Calu3 (cell line): ENCODE measurements around the gene MCTP1. TPM values are rescaled to one million over a fixed set of nuclear protein-coding genes. Genes with fewer than 3 reads are reported as not detected.

ENCODE experiments used
- BruUV-seq: library from RNA; stranded (reverse); fragments of 400-500 nt; replicated peaks from 2 replicates; lab custom pipeline; 2021; lab: Mats Ljungman, UMichigan
- CTCF ChIA-PET: fragments of 300-600 bp; sonication (Branson Sonifier 250); formaldehyde crosslinking; loops from one replicate; lab custom pipeline; 2022; ENCODE audit warnings: antibody characterized with exemption; lab: Charles Lee
- DNase-seq: peaks from one replicate; pipeline ENCODE4 v3.0.0; 2022
- H3K27ac Mint-ChIP-seq: one replicate; pipeline ENCODE4 v1.8.0; 2022; ENCODE audit warnings: mixed read lengths; ENCODE audit not compliant: unreplicated experiment
- H3K27me3 Mint-ChIP-seq: one replicate; pipeline ENCODE4 v1.8.0; 2022; ENCODE audit warnings: mixed read lengths; ENCODE audit not compliant: unreplicated experiment
- H3K36me3 Mint-ChIP-seq: one replicate; pipeline ENCODE4 v1.8.0; 2022; ENCODE audit warnings: mild to moderate bottlenecking, moderate library complexity, mixed read lengths; ENCODE audit not compliant: insufficient read depth, unreplicated experiment
- H3K4me1 Mint-ChIP-seq: one replicate; pipeline ENCODE4 v1.8.0; 2022; ENCODE audit warnings: mild to moderate bottlenecking, low read depth, mixed read lengths; ENCODE audit not compliant: unreplicated experiment
- H3K4me3 Mint-ChIP-seq: one replicate; pipeline ENCODE4 v1.8.0; 2022; ENCODE audit warnings: mild to moderate bottlenecking, low read depth, moderate library complexity, mixed read lengths; ENCODE audit not compliant: unreplicated experiment
- H3K9me3 Mint-ChIP-seq: one replicate; pipeline ENCODE4 v1.8.0; 2022; ENCODE audit warnings: low read depth, mixed read lengths; ENCODE audit not compliant: unreplicated experiment
- CTCF ChIP-seq: fragments of 200-600 bp; IDR thresholded peaks from one replicate; pipeline ENCODE4 v1.8.0; 2022; ENCODE audit warnings: antibody characterized with exemption; ENCODE audit not compliant: unreplicated experiment
- intact Hi-C: fragments of 100-400 bp; cut with micrococcal nuclease; formaldehyde crosslinking; loops from one replicate; pipeline ENCODE4 v1.10.0; 2022; ENCODE audit not compliant: unreplicated experiment
- total RNA-seq: library from RNA; stranded (reverse); gene quantifications from 2 replicates; pipeline ENCODE4 v1.2.3, GENCODE V29; 2022

Gene MCTP1
- total RNA-seq, 1 experiment from 2014 or later: 28.4 TPM

GRCh38 chr5:95114305-95114704 is 170.6 kb downstream of the MCTP1 start:
- DNase-seq: no peak
- Mint-ChIP-seq H3K27ac (no peak overlapping the region), H3K9me3 (no peaks in the 10 kb centered on the region), H3K36me3 (no peaks in the 10 kb centered on the region), H3K4me1 (no peaks in the 10 kb centered on the region), H3K27me3 (no peaks in the 10 kb centered on the region), H3K4me3 (no peak overlapping the region)
- BruUV-seq: no TSS peak
- TF ChIP-seq CTCF: no peak
- CTCF ChIA-PET: no interaction called here
- intact Hi-C loops: no loop called here

GRCh38 chr5:95113489-95113888 is 171.4 kb downstream of the MCTP1 start:
- intact Hi-C loops: no loop called here
- H3K4me1 Mint-ChIP-seq: no peaks in the 10 kb centered on the region
- no peak for DNase-seq
- H3K9me3 Mint-ChIP-seq: no peaks in the 10 kb centered on the region
- CTCF ChIA-PET: no interaction called here
- no peak overlapping the region for H3K4me3 Mint-ChIP-seq
- BruUV-seq: no TSS peak
- no peak for TF ChIP-seq CTCF
- no peak overlapping the region for H3K27ac Mint-ChIP-seq
- no peaks in the 10 kb centered on the region for H3K36me3 Mint-ChIP-seq
- H3K27me3 Mint-ChIP-seq: no peaks in the 10 kb centered on the region

- intact Hi-C loops: no loop called here
- H3K27me3 Mint-ChIP-seq: no peaks in the 10 kb centered on the region
- no peaks in the 10 kb centered on the region for H3K9me3 Mint-ChIP-seq
- no peaks in the 10 kb centered on the region for H3K4me1 Mint-ChIP-seq
- DNase-seq: no peak
- CTCF ChIA-PET: no interaction called here
- no peak for TF ChIP-seq CTCF
- H3K36me3 Mint-ChIP-seq: no peaks in the 10 kb centered on the region
- H3K27ac Mint-ChIP-seq: no peak overlapping the region
- no TSS peak for BruUV-seq
- H3K4me3 Mint-ChIP-seq: no peak overlapping the region
Observed at GRCh38 chr5:95111141-95111540, 173.8 kb downstream of the MCTP1 start.

- no peaks in the 10 kb centered on the region for H3K9me3 Mint-ChIP-seq
- no peak overlapping the region for H3K4me3 Mint-ChIP-seq
- intact Hi-C loops: no loop called here
- CTCF ChIA-PET: no interaction called here
- no peak for TF ChIP-seq CTCF
- no peaks in the 10 kb centered on the region for H3K4me1 Mint-ChIP-seq
- no TSS peak for BruUV-seq
- DNase-seq: no peak
- no peaks in the 10 kb centered on the region for H3K36me3 Mint-ChIP-seq
- H3K27ac Mint-ChIP-seq: no peak overlapping the region
- no peaks in the 10 kb centered on the region for H3K27me3 Mint-ChIP-seq
Observed at GRCh38 chr5:95110118-95110517, 174.8 kb downstream of the MCTP1 start.

GRCh38 chr5:95107138-95107537 is 177.8 kb downstream of the MCTP1 start:
- intact Hi-C loops: no loop called here
- CTCF ChIA-PET: no interaction called here
- no TSS peak for BruUV-seq

More at GRCh38 chr5:95107138-95107537, 177.8 kb downstream of the MCTP1 start:
- H3K36me3 Mint-ChIP-seq: no peaks in the 10 kb centered on the region
- no peaks in the 10 kb centered on the region for H3K9me3 Mint-ChIP-seq
- no peak overlapping the region for H3K4me3 Mint-ChIP-seq
- no peaks in the 10 kb centered on the region for H3K4me1 Mint-ChIP-seq
- no peak for DNase-seq
- H3K27ac Mint-ChIP-seq: no peak overlapping the region
- no peaks in the 10 kb centered on the region for H3K27me3 Mint-ChIP-seq
- no peak for TF ChIP-seq CTCF
